MCF 10A (cell line): ENCODE data around the gene NSMCE3. TPM values are rescaled to one million over a fixed set of nuclear protein-coding genes. Genes with fewer than 3 reads are reported as not detected.

Source experiments
- BruUV-seq: library from RNA; stranded (reverse); fragments of 400-500 nt; replicated peaks from 2 replicates; lab custom pipeline; 2021; lab: Mats Ljungman, UMichigan
- CTCF ChIA-PET: fragments of 300-600 bp; sonication (Branson Sonifier 250); formaldehyde crosslinking; extraction: SDS; loops from one replicate; lab custom pipeline; 2021; ENCODE audit warnings: antibody characterized with exemption, inconsistent platforms; lab: Yijun Ruan, JAX
- POLR2A ChIA-PET: fragments of 300-600, 350-650 bp; sonication (Branson Sonifier 250); formaldehyde crosslinking; extraction: SDS; loops from one replicate; lab custom pipeline; 2020; ENCODE audit warnings: antibody characterized with exemption, inconsistent platforms; lab: Yijun Ruan, JAX
- DNase-seq: peaks from one replicate; pipeline ENCODE4 v3.0.0-alpha.2; 2018; ENCODE audit not compliant: unreplicated experiment
- H3K27ac Mint-ChIP-seq: one replicate; pipeline ENCODE4 v1.8.0; 2022; ENCODE audit warnings: mild to moderate bottlenecking, low read depth, mixed read lengths; ENCODE audit not compliant: unreplicated experiment
- H3K27me3 Mint-ChIP-seq: one replicate; pipeline ENCODE4 v1.8.0; 2022; ENCODE audit warnings: mixed read lengths; ENCODE audit not compliant: insufficient read depth, unreplicated experiment
- H3K36me3 Mint-ChIP-seq: one replicate; pipeline ENCODE4 v1.8.0; 2022; ENCODE audit warnings: mild to moderate bottlenecking, moderate library complexity, mixed read lengths; ENCODE audit not compliant: insufficient read depth, unreplicated experiment
- H3K4me1 Mint-ChIP-seq: one replicate; pipeline ENCODE4 v1.8.0; 2022; ENCODE audit warnings: mixed read lengths; ENCODE audit not compliant: insufficient read depth, unreplicated experiment
- H3K4me3 Mint-ChIP-seq: one replicate; pipeline ENCODE4 v1.8.0; 2022; ENCODE audit warnings: mild to moderate bottlenecking, moderate library complexity, mixed read lengths; ENCODE audit not compliant: unreplicated experiment
- H3K9me3 Mint-ChIP-seq: one replicate; pipeline ENCODE4 v1.8.0; 2022; ENCODE audit warnings: mixed read lengths; ENCODE audit not compliant: unreplicated experiment
- CTCF ChIP-seq: fragments of 200-600 bp; IDR thresholded peaks from one replicate; pipeline ENCODE4 v1.8.0; 2022; ENCODE audit warnings: antibody characterized with exemption, mild to moderate bottlenecking; ENCODE audit not compliant: unreplicated experiment
- intact Hi-C: fragments of 100-400 bp; cut with micrococcal nuclease; formaldehyde crosslinking; loops from 2 replicates; pipeline ENCODE4 v1.14.1; 2022
- total RNA-seq: library from RNA; stranded (reverse); gene quantifications from 2 replicates; pipeline ENCODE4 v1.2.3, GENCODE V29; 2022

NSMCE3 gene
- total RNA-seq, 1 experiment from 2014 or later = 6.7 TPM

- CTCF ChIA-PET = no interaction called here
- peaks cover 6% of the 10 kb centered on the region for H3K4me1 Mint-ChIP-seq
Observed at GRCh38 chr15:29299784-29300183, 30.2 kb upstream of the NSMCE3 start.

GRCh38 chr15:29299331-29299730 lies 29.7 kb upstream of the NSMCE3 start:
- CTCF ChIA-PET = no interaction called here
- intact Hi-C loops = no loop called here
- peaks cover 6% of the 10 kb centered on the region for H3K4me1 Mint-ChIP-seq

More at GRCh38 chr15:29299784-29300183, 30.2 kb upstream of the NSMCE3 start:
- peaks cover 9% of the 10 kb centered on the region for H3K9me3 Mint-ChIP-seq
- intact Hi-C loops = no loop called here
- peaks cover 38% of the 10 kb centered on the region for H3K27me3 Mint-ChIP-seq
- no peak for DNase-seq
- H3K36me3 Mint-ChIP-seq = no peaks in the 10 kb centered on the region
- H3K27ac Mint-ChIP-seq = no peak overlapping the region
- no peak for TF ChIP-seq CTCF
- H3K4me3 Mint-ChIP-seq = no peak overlapping the region
- no TSS peak for BruUV-seq
- POLR2A ChIA-PET = no interaction called here

GRCh38 chr15:29294732-29295325 lies 25.2 kb upstream of the NSMCE3 start:
- ChIA-PET POLR2A (no interaction called here), CTCF (no interaction called here)
- no peak overlapping the region for H3K27ac Mint-ChIP-seq
- H3K36me3 Mint-ChIP-seq = no peaks in the 10 kb centered on the region
- peaks cover 3% of the 10 kb centered on the region for H3K9me3 Mint-ChIP-seq
- H3K4me3 Mint-ChIP-seq = no peak overlapping the region
- H3K4me1 Mint-ChIP-seq = peaks cover under 1% of the 10 kb centered on the region
- no peak for TF ChIP-seq CTCF
- intact Hi-C loops = no loop called here
- DNase-seq = no peak
- H3K27me3 Mint-ChIP-seq = peaks cover 21% of the 10 kb centered on the region
- BruUV-seq = no TSS peak

More at GRCh38 chr15:29299331-29299730, 29.7 kb upstream of the NSMCE3 start:
- no peak for DNase-seq
- no peak overlapping the region for H3K4me3 Mint-ChIP-seq
- H3K27ac Mint-ChIP-seq = no peak overlapping the region
- H3K27me3 Mint-ChIP-seq = peaks cover 33% of the 10 kb centered on the region
- BruUV-seq = no TSS peak
- POLR2A ChIA-PET = no interaction called here
- H3K36me3 Mint-ChIP-seq = no peaks in the 10 kb centered on the region
- H3K9me3 Mint-ChIP-seq = peaks cover 9% of the 10 kb centered on the region
- TF ChIP-seq CTCF = no peak

- CTCF ChIA-PET = interaction anchor here (0.5 kb wide), 1 partner anchor 784 kb away, joined by 4 read pairs; no protein-coding TSS in a partner anchor
- Mint-ChIP-seq H3K36me3 (no peaks in the 10 kb centered on the region), H3K27me3 (peaks cover 25% of the 10 kb centered on the region), H3K4me1 (no peaks in the 10 kb centered on the region), H3K27ac (no peak overlapping the region), H3K4me3 (no peak overlapping the region), H3K9me3 (peaks cover 6% of the 10 kb centered on the region)
- POLR2A ChIA-PET = interaction anchor here (1.2 kb wide), 1 partner anchor 22 kb away, joined by 4 read pairs; no protein-coding TSS in a partner anchor
- no TSS peak for BruUV-seq
- intact Hi-C loops = no loop called here
- no peak for DNase-seq
- no peak for TF ChIP-seq CTCF
Observed at GRCh38 chr15:29291067-29291845, 21.6 kb upstream of the NSMCE3 start.
